Omental fat pad (tissue), 4 donors: ENCODE data around the gene SENP5. TPM values are rescaled to one million over a fixed set of nuclear protein-coding genes. Genes with fewer than 3 reads are reported as not detected.
"Not testable (repeated sequence)": the region's sequence is repeated elsewhere in the genome, so short reads cannot be mapped to it uniquely, and the experiment has no call there.

Experiments
- ATAC-seq: fragments of 150-250 bp; one replicate; pipeline ENCODE4 v1.9.1; 2016; ENCODE audit warnings: mild to moderate bottlenecking, moderate library complexity; ENCODE audit not compliant: low FRiP score
- DNase-seq: peaks from one replicate; pipeline ENCODE4 v3.0.0-alpha.2; 2019; ENCODE audit warnings: low spot score
- CTCF ChIP-seq, 3 donors: fragments of 450-650 bp; IDR thresholded peaks; one replicate each; pipeline ENCODE4 v1.5.1; 2016 to 2017; ENCODE audit warnings: antibody characterized with exemption in 3 of 3, mild to moderate bottlenecking in 3 of 3, moderate library complexity in 2 of 3
- total RNA-seq, 4 donors: library from RNA; depleted of rRNA; stranded (reverse); fragments of >200 nt; gene quantifications; one replicate each; pipeline ENCODE4 v1.1.0, GENCODE V29; 2016

The SENP5 gene
- total RNA-seq, 4 donors from 2014 or later = 31.3 to 69.9 (median 41.3) TPM

- ATAC-seq (no peak), DNase-seq (no peak)
- no peak for TF ChIP-seq CTCF (IDR thresholded peaks at IDR 0.05)
Measured at GRCh38 chr3:196932600-196932999, 64.9 kb downstream of the SENP5 start.

GRCh38 chr3:196936288-196936687, 68.6 kb downstream of the SENP5 start:
- no peak for TF ChIP-seq CTCF (IDR thresholded peaks at IDR 0.05)

GRCh38 chr3:196938124-196938523, 70.4 kb downstream of the SENP5 start:
- no peak for ATAC-seq
- no peak for DNase-seq
- no peak for TF ChIP-seq CTCF (IDR thresholded peaks at IDR 0.05)

More at GRCh38 chr3:196936288-196936687, 68.6 kb downstream of the SENP5 start:
- DNase-seq (no peak), ATAC-seq (no peak)

GRCh38 chr3:196938576-196938975, 70.9 kb downstream of the SENP5 start:
- no peak for TF ChIP-seq CTCF (IDR thresholded peaks at IDR 0.05)
- DNase-seq (no peak), ATAC-seq (no peak)

- DNase-seq (peak; percentile 32), ATAC-seq (peak; percentile 52)
- TF ChIP-seq CTCF (IDR thresholded peaks at IDR 0.05) = no peak
Measured at GRCh38 chr3:196941729-196942225, 74.1 kb downstream of the SENP5 start.

GRCh38 chr3:196942226-196942914, 74.7 kb downstream of the SENP5 start, which contains the start of gene NCBP2:
TSS of gene NCBP2 (minus strand) at chr3:196942528. CDS start at chr3:196942503, 25 bp downstream.
- peak; percentile 99 for DNase-seq
- peak in 1 of 3 donors; percentile 7 for TF ChIP-seq CTCF (IDR thresholded peaks at IDR 0.05)
- peak; percentile 98 for ATAC-seq

- TF ChIP-seq CTCF (IDR thresholded peaks at IDR 0.05) = no peak
- ATAC-seq (peak; percentile 22), DNase-seq (no peak)
Measured at GRCh38 chr3:196942915-196943277, 75.2 kb downstream of the SENP5 start.

GRCh38 chr3:196944037-196944790, 76.5 kb downstream of the SENP5 start:
- DNase-seq, ATAC-seq: not testable (repeated sequence)
